CD4-positive, alpha-beta T cell treated with Interleukin-2 at 100 ng/mL for 4 hours (primary cell): Measurements from ENCODE around the gene DOCK2.

Source experiments
- DNase-seq: peaks from one replicate; pipeline ENCODE4 v3.0.0-alpha.2; 2020; ENCODE audit warnings: low spot score

Gene DOCK2

GRCh38 chr5:169864483-169864882 is 227.4 kb downstream of the DOCK2 start:
- no peak for DNase-seq

- no peak for DNase-seq
Measured at GRCh38 chr5:169867347-169867746, 230.3 kb downstream of the DOCK2 start.

GRCh38 chr5:169869066-169869465 is 232.0 kb downstream of the DOCK2 start:
- no peak for DNase-seq

DNA sequence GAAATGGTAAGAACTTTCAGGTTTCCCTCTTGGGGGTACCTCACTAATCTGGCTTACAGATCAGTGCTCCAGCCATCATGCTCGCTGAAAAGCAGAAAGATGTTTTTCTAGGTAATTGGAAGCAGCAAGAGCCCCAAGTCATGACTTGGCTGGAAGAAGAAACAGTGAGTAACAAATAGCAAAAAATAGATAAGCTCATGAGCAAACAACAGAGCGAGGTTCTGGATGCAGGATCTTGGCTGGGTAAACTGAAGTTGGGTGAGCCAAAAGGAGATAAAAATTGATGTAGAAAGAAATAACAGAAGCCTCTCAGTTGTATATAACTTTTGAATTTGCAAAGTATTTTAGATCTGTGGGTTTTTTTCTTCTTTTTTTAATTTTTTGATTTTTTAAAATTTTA is 233.1 kb downstream of the DOCK2 start:
- no peak for DNase-seq

GRCh38 chr5:169871826-169872490 is 234.9 kb downstream of the DOCK2 start:
- DNase-seq, result no peak

DNA sequence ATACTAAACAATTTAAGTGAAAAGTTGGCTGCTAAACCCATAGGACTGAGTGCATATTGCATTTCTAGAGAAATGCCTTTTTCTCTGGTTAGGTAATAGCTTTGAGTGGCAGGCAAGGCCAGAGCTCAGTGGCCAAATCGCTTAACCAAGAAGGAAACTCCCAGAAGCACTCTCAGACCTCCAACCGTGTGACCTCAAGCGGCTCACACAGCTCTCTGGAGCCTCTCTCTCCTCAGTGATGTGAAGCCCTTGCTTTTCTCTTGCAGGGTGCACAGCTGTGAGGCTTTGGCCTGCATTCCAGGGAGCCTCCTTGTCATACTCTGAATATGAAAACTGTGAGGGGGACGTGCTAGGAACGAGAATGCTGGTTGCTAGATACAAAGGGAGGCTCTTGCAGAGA is 236.6 kb downstream of the DOCK2 start:
- no peak for DNase-seq

- DNase-seq, result no peak
Measured at GRCh38 chr5:169874621-169875020, 237.5 kb downstream of the DOCK2 start.

DNA sequence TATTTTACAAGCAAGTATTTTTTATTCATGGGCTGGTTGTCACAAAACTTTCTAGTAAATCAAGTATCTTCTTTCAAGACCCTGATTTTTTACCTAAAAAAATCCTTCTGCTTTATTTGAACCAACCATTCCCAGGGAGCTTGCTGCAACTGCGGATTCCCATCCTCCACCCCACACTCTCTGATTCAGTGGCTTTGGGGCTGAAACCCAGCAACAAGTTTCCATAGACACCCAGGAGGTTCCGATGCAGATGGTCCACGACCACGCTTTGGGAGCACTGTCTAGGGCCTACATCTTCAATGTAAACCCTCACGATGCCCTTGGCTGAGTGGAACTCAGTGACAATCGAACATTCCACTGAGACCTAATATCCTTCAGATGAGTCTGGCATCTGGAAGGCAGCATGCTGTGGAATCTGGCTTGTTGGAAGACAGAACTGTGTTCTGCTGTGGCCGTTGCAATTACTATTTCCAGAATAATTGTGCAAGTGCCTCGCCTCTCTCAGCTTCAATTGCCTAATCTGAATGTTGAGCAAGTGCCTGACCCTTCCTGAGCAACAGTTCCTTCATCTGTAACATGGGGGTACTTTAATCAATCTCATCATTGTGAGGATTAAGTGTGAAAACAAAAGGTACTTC is 238.1 kb downstream of the DOCK2 start:
- no peak for DNase-seq

DNA sequence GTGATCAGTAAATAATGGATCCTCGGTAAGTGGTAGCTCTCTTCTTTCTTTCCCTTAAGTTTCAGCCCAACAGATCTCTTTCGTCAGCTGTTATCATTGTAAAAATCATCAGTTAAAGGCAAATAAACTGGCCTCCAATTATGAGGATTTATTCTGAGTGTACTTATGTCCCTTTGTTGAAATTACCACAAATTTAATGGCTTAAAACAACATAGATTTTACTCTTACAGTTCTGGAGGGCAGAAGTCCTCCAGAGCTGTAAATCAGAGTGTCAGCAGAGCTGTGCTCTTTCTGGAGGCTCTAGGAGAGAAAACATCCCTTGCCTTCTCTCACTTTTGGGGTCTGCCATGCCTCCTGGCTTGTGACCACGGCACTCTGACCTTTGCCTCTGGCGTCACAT is 238.7 kb downstream of the DOCK2 start:
- DNase-seq, result no peak

GRCh38 chr5:169876386-169876785 is 239.3 kb downstream of the DOCK2 start:
- DNase-seq, result no peak

GRCh38 chr5:169880012-169880663 is 243.1 kb downstream of the DOCK2 start:
- DNase-seq, result no peak

DNA sequence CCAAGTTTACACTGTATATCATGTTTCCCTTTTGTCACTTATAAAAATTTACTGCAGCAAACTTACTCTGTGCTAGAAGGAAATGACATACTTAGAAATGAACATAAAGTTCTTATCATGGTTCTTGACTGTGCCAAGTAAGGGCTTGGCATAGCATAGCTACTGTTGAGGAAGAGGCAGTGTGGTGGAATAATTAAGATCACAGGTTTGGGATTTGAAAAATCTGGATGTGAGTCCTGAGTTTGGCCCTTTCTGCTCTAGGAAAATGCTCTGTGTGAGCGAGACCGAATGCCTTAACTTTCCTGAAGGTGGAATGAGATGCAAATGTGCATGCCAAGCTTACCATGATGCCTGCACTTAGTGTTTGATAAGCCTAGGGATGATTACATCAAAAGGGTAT is 243.7 kb downstream of the DOCK2 start:
- DNase-seq, result no peak

GRCh38 chr5:169881702-169882303 is 244.7 kb downstream of the DOCK2 start:
- DNase-seq, result no peak

DNA sequence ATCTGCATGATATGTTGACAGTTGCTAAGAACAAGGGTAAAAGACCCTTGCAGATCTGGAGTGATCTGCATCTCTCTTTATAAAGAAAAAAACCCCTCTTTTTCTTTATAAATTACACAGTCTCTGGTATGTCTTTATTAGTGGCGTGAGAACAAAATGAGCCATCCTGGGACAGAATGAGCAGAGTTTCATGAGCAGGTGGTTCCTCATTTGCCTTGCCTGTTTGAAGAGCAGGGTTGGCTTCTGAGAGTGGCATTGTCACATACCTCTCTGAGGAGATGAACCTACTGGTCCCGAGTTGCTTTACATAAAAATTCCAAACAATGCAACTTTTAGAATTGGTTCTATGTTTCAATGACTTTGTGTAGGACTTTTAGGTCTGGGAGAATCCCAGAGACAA is 249.0 kb downstream of the DOCK2 start:
- DNase-seq, result no peak

DNA sequence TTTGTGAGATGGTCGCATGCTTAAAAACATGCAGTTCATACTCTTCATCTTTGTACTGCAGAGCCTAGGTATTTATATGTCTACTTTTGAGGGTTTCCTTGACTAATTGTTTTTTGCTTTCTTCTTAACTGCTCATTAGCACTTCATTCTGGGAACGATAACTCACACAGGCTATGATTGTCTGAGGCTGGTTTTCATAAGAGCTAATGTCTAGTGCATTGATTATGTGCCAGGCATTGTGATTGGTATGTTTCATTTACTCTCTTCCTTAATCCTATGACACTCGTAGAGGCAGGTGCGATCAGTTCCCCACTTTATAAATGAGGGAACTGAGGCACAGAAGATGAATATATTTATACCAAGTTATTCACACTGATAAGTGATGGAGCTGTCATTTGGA is 249.6 kb downstream of the DOCK2 start:
- DNase-seq, result no peak

DNA sequence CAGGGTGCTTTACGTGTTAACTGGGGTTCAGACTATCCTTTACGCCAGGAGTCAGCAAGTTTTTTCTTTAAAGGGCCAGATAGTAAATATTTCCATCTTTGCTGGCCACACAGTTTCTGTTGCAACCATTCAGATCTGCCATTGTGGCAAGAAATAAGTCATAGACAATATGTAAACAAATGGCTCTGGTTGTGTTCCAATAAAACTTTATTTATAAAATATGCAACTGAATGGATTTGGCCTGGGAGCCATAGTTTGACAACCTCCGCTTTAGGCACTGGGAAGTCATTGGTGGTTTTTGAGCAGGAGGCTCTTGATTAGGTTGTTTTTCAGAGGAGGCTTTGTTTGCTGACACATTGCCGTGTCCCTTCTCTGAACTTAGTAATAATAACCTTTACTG is 252.5 kb downstream of the DOCK2 start:
- no peak for DNase-seq

GRCh38 chr5:169893010-169893409 is 255.9 kb downstream of the DOCK2 start:
- DNase-seq, result no peak

DNA sequence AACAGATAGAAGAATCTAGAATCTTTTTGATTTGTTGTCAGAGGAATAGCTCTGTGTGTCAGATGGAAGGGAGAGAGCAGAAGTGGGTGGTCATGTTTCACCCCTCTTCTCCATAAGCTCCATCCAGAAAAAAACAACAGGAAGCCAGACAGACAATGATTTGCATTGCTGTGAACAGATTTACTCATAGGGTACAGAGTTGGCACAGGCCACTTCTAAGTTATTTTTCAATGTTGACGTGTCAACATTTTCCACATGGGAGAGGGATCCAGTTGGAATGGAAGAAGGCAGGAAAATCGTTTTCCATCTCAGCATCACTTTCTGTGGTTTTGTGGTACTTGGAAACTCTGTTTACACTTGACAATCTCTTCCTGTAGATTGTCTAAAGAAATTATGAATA is 256.5 kb downstream of the DOCK2 start:
- DNase-seq, result no peak

- no peak for DNase-seq
Measured at GRCh38 chr5:169895926-169896325, 258.9 kb downstream of the DOCK2 start.

DNA sequence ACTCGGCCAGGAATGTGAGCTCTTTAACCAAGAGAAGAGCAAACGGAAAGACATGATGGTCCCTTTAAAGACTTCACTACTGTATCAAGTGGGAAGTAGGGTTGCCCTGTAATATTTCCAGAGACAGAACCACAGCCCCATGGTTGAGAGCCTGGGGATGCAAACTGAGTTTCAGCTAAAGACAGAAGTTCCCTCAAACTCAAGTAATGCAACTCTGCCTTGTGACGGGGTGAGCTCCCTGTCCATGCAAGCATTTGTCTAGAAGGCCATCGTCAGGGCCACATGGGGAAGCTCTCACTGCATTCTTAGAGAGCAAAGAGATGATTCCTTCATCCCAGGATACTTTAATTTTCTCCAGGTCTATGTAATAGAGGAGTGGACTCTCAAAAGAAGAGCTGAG is 260.4 kb downstream of the DOCK2 start:
- DNase-seq, result no peak

GRCh38 chr5:169901896-169902295 is 264.8 kb downstream of the DOCK2 start:
- no peak for DNase-seq

DNA sequence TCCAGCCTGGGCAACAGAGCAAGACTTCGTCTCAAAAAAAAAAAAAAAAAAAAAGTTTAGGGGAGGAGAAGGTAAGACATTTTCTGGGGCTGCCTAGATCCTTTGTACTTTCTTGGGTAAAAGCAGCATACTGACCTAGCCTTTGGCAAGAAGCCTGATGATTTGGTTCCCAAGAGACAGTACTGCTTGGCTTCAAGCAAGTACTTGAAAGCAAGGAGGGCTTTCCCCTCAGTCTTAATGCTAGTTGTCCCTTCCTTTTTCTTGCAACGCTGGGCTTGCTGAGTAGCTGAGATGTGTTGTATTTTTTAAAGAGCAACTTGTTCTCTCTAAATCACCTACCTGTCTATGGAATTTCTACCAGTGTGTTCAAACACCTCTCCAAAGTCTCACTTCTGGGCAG is 267.0 kb downstream of the DOCK2 start:
- DNase-seq, result no peak

GRCh38 chr5:169904508-169904907 is 267.4 kb downstream of the DOCK2 start:
- no peak for DNase-seq
